NT2/D1 (cell line): ENCODE data around the gene TEKT5.

Experiments used
- YY1 ChIP-seq: IDR thresholded peaks from 2 replicates; pipeline ENCODE4 v1.6.1; 2011; ENCODE audit not compliant: insufficient read length, insufficient read depth
- ZNF274 ChIP-seq: IDR thresholded peaks from 2 replicates; pipeline ENCODE4 v1.6.1; 2011; ENCODE audit warnings: mild to moderate bottlenecking, low read depth, low read length

- TF ChIP-seq ZNF274 (no peak), YY1 (no peak)
Observed at GRCh38 chr16:10638101-10638500, 56.6 kb downstream of the TEKT5 start.
